GM19099 (cell line): ENCODE results near the gene ZNF598.

ENCODE experiments used
- POLR2A ChIP-seq: IDR thresholded peaks from 3 replicates; pipeline ENCODE4 v1.6.1; 2011; ENCODE audit warnings: low read depth; ENCODE audit not compliant: insufficient read length; ENCODE audit errors: extremely low read depth

ZNF598 gene

GRCh38 chr16:2023092-2024031, 13.7 kb upstream of the ZNF598 start:
- TF ChIP-seq POLR2A = no peak

GRCh38 chr16:2022723-2023091, 13.1 kb upstream of the ZNF598 start:
- TF ChIP-seq POLR2A = no peak

GRCh38 chr16:2019921-2020831, 10.6 kb upstream of the ZNF598 start:
- no peak for TF ChIP-seq POLR2A

- no peak for TF ChIP-seq POLR2A
These were observed 9.9 kb upstream of the ZNF598 start, which contains the start of gene NPW for GRCh38 chr16:2019518-2019920. Gene NPW, plus strand, starts transcription at chr16:2019785.

- TF ChIP-seq POLR2A = no peak
These were observed 6.8 kb upstream of the ZNF598 start for GRCh38 chr16:2016407-2016922.

GRCh38 chr16:2015947-2016208, 6.3 kb upstream of the ZNF598 start:
- TF ChIP-seq POLR2A = no peak

- no peak for TF ChIP-seq POLR2A
These were observed 5.7 kb upstream of the ZNF598 start for GRCh38 chr16:2015117-2015946.

GRCh38 chr16:2013527-2013926, 3.9 kb upstream of the ZNF598 start:
- TF ChIP-seq POLR2A = no peak

- no peak for TF ChIP-seq POLR2A
These were observed 383 bp downstream of the ZNF598 start for GRCh38 chr16:2009164-2009711.

- TF ChIP-seq POLR2A = no peak
These were observed 924 bp downstream of the ZNF598 start for GRCh38 chr16:2008631-2009163.

GRCh38 chr16:2008009-2008526, 1.6 kb downstream of the ZNF598 start:
- TF ChIP-seq POLR2A = no peak

GRCh38 chr16:2007081-2007836, 2.4 kb downstream of the ZNF598 start:
- no peak for TF ChIP-seq POLR2A

- no peak for TF ChIP-seq POLR2A
These were observed 3.3 kb downstream of the ZNF598 start for GRCh38 chr16:2006317-2006716.
